Panc1 (cell line): ENCODE results near the gene TAOK3. TPM values are rescaled to one million over a fixed set of nuclear protein-coding genes. Genes with fewer than 3 reads are reported as not detected.
"Not testable (repeated sequence)": the region's sequence is repeated elsewhere in the genome, so short reads cannot be mapped to it uniquely, and the experiment has no call there.

Experiments
- ATAC-seq: fragments of 200-7000 bp; cut with Tn5 transposase; 2 replicates; pipeline ENCODE4 v1.9.1; 2020; ENCODE audit warnings: mild to moderate bottlenecking, moderate library complexity
- BruUV-seq: library from RNA; stranded (reverse); fragments of 400-500 nt; replicated peaks from 2 replicates; lab custom pipeline; 2021; lab: Mats Ljungman, UMichigan
- CTCF ChIA-PET: fragments of 300-600 bp; sonication (Branson Sonifier 250); formaldehyde crosslinking; loops from one replicate; lab custom pipeline; 2022; ENCODE audit warnings: antibody characterized with exemption; lab: Charles Lee
- POLR2A ChIA-PET: fragments of 300-600 bp; sonication (Branson Sonifier 250); formaldehyde crosslinking; loops from one replicate; lab custom pipeline; 2022; ENCODE audit warnings: antibody characterized with exemption; lab: Charles Lee
- DNase-seq: peaks from one replicate; pipeline ENCODE4 v3.0.0-alpha.2; 2010; ENCODE audit warnings: low read depth, low spot score
- H3K27ac ChIP-seq: 2 replicates; pipeline ENCODE4 v1.5.1; 2011; ENCODE audit warnings: mild to moderate bottlenecking, low read length, inconsistent platforms
- H3K27me3 ChIP-seq: fragments of 200-500 bp; sonication (Bioruptor generic); 2 replicates; pipeline ENCODE4 v1.6.0; 2014; ENCODE audit warnings: low read length, inconsistent platforms; ENCODE audit not compliant: control insufficient read depth, insufficient read depth
- H3K36me3 ChIP-seq: fragments of 200-500 bp; sonication (Bioruptor generic); 2 replicates; pipeline ENCODE4 v1.5.1; 2014; ENCODE audit warnings: inconsistent platforms, mild to moderate bottlenecking, low read length, moderate library complexity; ENCODE audit not compliant: control insufficient read depth, insufficient read depth
- H3K4me1 ChIP-seq: 2 replicates; pipeline ENCODE4 v1.5.1; 2011; ENCODE audit warnings: inconsistent platforms, mild to moderate bottlenecking, low read length, moderate library complexity; ENCODE audit not compliant: control insufficient read depth, insufficient read depth
- H3K4me3 ChIP-seq, 2 experiments: 2 replicates each; pipeline ENCODE4 v1.5.1; 2011 to 2012; ENCODE audit warnings: low read depth in 2 of 2, low read length in 2 of 2, mild to moderate bottlenecking in 2 of 2, inconsistent platforms in 1 of 2, moderate library complexity in 1 of 2
- H3K9me3 ChIP-seq: fragments of 200-500 bp; sonication (Bioruptor generic); 2 replicates; pipeline ENCODE4 v1.5.1; 2014; ENCODE audit warnings: low read depth, mild to moderate bottlenecking, inconsistent platforms, low read length, moderate library complexity; ENCODE audit not compliant: control insufficient read depth, insufficient read depth
- CTCF ChIP-seq: fragments of 450-650 bp; IDR thresholded peaks from 2 replicates; pipeline ENCODE4 v1.5.1; 2017; ENCODE audit warnings: mild to moderate bottlenecking
- POLR2AphosphoS5 ChIP-seq: IDR thresholded peaks from 2 replicates; pipeline ENCODE4 v1.6.1; 2012; ENCODE audit warnings: mild to moderate bottlenecking, low read depth, low read length, moderate library complexity
- SIN3A ChIP-seq: IDR thresholded peaks from 2 replicates; pipeline ENCODE4 v1.6.1; 2012; ENCODE audit warnings: low read depth, mild to moderate bottlenecking, low read length, moderate library complexity, borderline replicate concordance; ENCODE audit not compliant: insufficient read depth
- TCF7L2 ChIP-seq: IDR thresholded peaks from 2 replicates; pipeline ENCODE4 v1.6.1; 2011; ENCODE audit warnings: mild to moderate bottlenecking, low read depth, low read length, inconsistent platforms
- in situ Hi-C: cut with HindIII; loops from 2 replicates; pipeline ENCODE4 v1.10.0; 2016; ENCODE audit warnings: low sequenced_read_pairs, low pct_unique_long_range_greater_than_20kb
- intact Hi-C: fragments of 100-400 bp; cut with micrococcal nuclease; formaldehyde crosslinking; loops from one replicate; pipeline ENCODE4 v1.10.0; 2022; ENCODE audit not compliant: unreplicated experiment
- total RNA-seq: library from RNA; stranded (reverse); gene quantifications from one replicate; pipeline ENCODE4 v1.2.1, GENCODE V29; 2021; ENCODE audit not compliant: unreplicated experiment
- TF ChIP-seq, protein P1 (sequence below), 2 experiments: IDR thresholded peaks; 2 replicates each; pipeline ENCODE4 v1.6.1; 2011 to 2012; ENCODE audit warnings: low read depth in 2 of 2, control low read depth in 1 of 2, low read length in 1 of 2, mild to moderate bottlenecking in 1 of 2, moderate library complexity in 1 of 2; ENCODE audit not compliant: insufficient read depth in 1 of 2

TAOK3 gene
- total RNA-seq, 1 experiment from 2014 or later, result 30.5 TPM

DNA sequence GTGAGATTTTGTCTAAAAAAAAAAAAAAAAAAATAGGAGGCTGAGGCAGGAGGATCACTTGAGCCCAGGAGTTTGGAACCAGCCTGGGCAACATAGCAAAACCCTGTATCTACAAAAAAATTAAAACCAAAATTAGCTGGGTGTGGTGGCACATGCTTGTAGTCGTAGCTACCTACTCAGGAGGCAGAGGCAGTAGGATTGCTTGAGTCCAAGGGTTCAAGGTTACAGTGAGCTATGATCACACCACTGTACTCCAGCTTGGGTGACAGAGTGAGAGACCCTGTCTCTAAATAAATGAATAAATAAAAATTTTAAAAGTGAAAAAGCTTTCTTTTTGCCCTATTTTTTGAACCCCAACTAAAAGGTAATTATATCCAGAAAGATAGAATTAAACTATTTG is 123.2 kb downstream of the TAOK3 start:
- POLR2A ChIA-PET, result interaction anchor here (0.5 kb wide), 1 partner anchor 72 kb away, joined by 5 read pairs; no protein-coding TSS in a partner anchor
- in situ Hi-C loops, result no loop called here
- H3K36me3 ChIP-seq, result no peaks in the 10 kb centered on the region
- H3K27me3 ChIP-seq, result no peaks in the 10 kb centered on the region
- DNase-seq (no peak), ATAC-seq (no peak)
- no peak overlapping the region for H3K27ac ChIP-seq
- H3K4me3 ChIP-seq, result no peak overlapping the region
- no peaks in the 10 kb centered on the region for H3K4me1 ChIP-seq
- TF ChIP-seq POLR2AphosphoS5 (no peak), SIN3A (no peak), TCF7L2 (no peak)
- no peaks in the 10 kb centered on the region for H3K9me3 ChIP-seq
- CTCF ChIA-PET, result interaction anchor here (0.6 kb wide), 1 partner anchor 109 kb away, joined by 3 read pairs; no protein-coding TSS in a partner anchor
- TSS peak; percentile 55 for BruUV-seq
- intact Hi-C loops, result no loop called here

DNA sequence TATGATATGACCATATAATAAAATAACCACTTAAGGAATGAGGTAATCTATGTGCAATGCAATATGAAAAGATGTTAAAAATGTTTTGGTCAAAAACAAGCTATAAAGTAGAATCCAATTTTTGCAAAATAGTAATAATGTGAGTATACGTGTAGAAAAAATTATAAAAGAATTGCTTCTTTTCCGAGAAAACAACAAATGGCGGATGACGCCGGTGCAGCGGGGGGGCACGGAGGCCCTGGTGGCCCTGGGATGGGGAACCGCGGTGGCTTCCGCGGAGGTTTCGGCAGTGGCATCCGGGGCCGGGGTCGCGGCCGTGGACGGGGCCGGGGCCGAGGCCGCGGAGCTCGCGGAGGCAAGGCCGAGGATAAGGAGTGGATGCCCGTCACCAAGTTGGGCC is 126.8 kb downstream of the TAOK3 start:
- CTCF ChIA-PET, BruUV-seq: not testable (repeated sequence)

GRCh38 chr12:118238888-118239287 is 133.8 kb downstream of the TAOK3 start:
- no peak overlapping the region for H3K27ac ChIP-seq
- CTCF ChIA-PET, result no interaction called here
- H3K27me3 ChIP-seq, result no peaks in the 10 kb centered on the region
- no peak overlapping the region for H3K4me3 ChIP-seq
- TF ChIP-seq TCF7L2, result no peak
- TF ChIP-seq POLR2AphosphoS5, result no peak
- TF ChIP-seq SIN3A, result no peak
- TF ChIP-seq CTCF, result no peak
- peaks cover 17% of the 10 kb centered on the region for H3K36me3 ChIP-seq
- no TSS peak for BruUV-seq
- in situ Hi-C loops (no loop called here), intact Hi-C loops (no loop called here)
- POLR2A ChIA-PET, result interaction anchor here (0.7 kb wide), 1 partner anchor 157 kb away, joined by 5 read pairs; no protein-coding TSS in a partner anchor
- no peaks in the 10 kb centered on the region for H3K4me1 ChIP-seq
- ATAC-seq (no peak), DNase-seq (no peak)
- H3K9me3 ChIP-seq, result no peaks in the 10 kb centered on the region

More for the DNA sequence above, 126.8 kb downstream of the TAOK3 start:
- H3K9me3 ChIP-seq, in situ Hi-C loops, H3K4me3 ChIP-seq, intact Hi-C loops, ATAC-seq, POLR2A ChIA-PET, H3K27ac ChIP-seq, DNase-seq, H3K4me1 ChIP-seq, H3K27me3 ChIP-seq, H3K36me3 ChIP-seq: not testable (repeated sequence)

GRCh38 chr12:118237908-118238307 is 134.8 kb downstream of the TAOK3 start:
- Histone ChIP-seq H3K4me1 (no peaks in the 10 kb centered on the region), H3K4me3 (no peak overlapping the region), H3K27ac (no peak overlapping the region), H3K36me3 (peaks cover 22% of the 10 kb centered on the region), H3K9me3 (no peaks in the 10 kb centered on the region), H3K27me3 (no peaks in the 10 kb centered on the region)
- intact Hi-C loops, result no loop called here
- ChIA-PET CTCF (no interaction called here), POLR2A (no interaction called here)
- no TSS peak for BruUV-seq
- no peak for ATAC-seq
- TF ChIP-seq POLR2AphosphoS5 (no peak), SIN3A (no peak), CTCF (no peak), TCF7L2 (no peak)
- TF ChIP-seq, protein P1, sequence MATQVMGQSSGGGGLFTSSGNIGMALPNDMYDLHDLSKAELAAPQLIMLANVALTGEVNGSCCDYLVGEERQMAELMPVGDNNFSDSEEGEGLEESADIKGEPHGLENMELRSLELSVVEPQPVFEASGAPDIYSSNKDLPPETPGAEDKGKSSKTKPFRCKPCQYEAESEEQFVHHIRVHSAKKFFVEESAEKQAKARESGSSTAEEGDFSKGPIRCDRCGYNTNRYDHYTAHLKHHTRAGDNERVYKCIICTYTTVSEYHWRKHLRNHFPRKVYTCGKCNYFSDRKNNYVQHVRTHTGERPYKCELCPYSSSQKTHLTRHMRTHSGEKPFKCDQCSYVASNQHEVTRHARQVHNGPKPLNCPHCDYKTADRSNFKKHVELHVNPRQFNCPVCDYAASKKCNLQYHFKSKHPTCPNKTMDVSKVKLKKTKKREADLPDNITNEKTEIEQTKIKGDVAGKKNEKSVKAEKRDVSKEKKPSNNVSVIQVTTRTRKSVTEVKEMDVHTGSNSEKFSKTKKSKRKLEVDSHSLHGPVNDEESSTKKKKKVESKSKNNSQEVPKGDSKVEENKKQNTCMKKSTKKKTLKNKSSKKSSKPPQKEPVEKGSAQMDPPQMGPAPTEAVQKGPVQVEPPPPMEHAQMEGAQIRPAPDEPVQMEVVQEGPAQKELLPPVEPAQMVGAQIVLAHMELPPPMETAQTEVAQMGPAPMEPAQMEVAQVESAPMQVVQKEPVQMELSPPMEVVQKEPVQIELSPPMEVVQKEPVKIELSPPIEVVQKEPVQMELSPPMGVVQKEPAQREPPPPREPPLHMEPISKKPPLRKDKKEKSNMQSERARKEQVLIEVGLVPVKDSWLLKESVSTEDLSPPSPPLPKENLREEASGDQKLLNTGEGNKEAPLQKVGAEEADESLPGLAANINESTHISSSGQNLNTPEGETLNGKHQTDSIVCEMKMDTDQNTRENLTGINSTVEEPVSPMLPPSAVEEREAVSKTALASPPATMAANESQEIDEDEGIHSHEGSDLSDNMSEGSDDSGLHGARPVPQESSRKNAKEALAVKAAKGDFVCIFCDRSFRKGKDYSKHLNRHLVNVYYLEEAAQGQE (IDR thresholded peaks at IDR 0.05; ENCODE audit: insufficient read depth in 1 of 2, low read depth in 2 of 2, low read length in 1 of 2), result no peak
- DNase-seq, result no peak
- in situ Hi-C loops, result no loop called here
